ENCODE data around the gene NOD2. TPM values are rescaled to one million over a fixed set of nuclear protein-coding genes. Genes with fewer than 3 reads are reported as not detected.

NOD2 gene
- total RNA-seq, 1 donor from 2014 or later, result 0.16 TPM

DNA sequence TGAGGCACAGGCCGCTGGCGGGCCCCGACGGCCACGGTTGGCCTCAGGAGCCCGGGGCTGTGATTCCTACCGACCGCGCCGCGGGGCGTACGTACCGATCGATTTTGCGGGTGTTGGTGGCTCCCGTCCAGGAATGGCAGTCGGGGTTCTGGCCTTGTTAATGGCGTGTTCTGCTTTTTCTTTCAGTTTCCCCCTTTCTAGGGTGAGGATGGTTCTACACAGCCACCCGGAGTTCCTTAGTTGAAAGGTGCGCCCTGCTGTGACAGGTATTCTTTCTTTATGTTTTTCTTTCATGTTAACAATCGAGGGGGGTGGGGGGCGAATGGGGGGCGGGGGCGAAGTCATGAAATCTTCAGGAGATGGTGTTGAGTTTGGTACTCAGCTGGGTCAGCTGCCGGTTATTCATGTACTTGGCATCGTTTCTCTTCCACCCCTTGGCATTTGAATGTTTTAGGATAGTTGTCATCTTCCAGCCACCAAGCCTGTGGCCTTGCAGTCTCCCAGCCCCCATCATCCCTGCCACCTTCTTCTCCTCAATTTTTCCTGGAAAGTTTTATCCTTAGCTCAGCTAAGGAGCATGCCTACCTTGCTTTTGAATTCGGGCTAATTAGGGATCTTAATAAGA lies 49.3 kb downstream of the NOD2 start:
- DNase-seq, result no peak

DNA sequence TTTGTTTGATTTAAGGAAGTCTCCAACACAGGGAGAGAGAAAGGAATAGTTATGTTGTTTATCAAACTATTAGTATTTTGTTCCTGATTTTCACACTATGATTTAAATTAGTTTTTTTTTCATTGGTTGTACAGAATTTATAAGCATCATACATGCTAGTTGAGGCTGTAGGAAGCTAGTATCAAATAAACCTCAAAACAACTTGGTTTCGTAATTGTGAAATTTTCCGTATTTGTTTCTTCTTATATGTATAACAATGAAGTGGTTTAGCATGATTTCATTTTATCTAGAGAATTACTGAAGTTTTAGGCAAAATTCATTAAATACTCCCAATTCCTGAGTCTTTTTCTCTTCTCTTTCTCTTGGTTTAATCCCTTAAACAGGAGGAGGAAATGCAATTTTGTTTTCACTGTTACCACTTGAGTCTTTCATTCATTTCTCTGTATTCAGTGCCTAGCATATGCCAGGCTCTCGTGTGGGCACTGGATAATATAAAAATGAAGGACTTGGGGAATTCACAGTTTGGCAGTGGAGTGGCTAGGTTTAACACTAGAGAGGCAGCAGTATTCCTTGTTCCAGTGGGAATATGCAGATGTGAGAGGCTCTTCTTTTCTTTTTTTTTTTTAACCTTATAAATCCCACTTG lies 50.3 kb downstream of the NOD2 start:
- no peak for DNase-seq

DNA sequence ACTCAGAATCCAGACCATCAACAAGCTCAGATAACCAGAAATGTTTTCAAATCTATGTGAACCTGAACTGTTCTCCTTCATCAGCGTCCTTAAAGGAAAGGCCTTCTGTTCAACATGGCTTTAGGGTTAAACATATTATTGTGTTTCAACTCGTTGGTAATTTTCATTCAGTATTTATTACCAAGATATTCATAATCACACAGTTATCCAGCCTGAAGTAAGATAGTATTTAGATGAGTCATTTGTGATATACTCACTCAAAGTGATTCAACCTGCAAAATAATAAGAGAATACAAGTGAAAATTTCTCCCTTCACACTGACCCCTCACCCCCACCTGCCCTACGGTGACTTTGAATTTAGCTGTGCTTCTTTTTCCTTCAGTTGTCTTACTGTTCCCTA lies 51.5 kb downstream of the NOD2 start:
- DNase-seq, result no peak

DNA sequence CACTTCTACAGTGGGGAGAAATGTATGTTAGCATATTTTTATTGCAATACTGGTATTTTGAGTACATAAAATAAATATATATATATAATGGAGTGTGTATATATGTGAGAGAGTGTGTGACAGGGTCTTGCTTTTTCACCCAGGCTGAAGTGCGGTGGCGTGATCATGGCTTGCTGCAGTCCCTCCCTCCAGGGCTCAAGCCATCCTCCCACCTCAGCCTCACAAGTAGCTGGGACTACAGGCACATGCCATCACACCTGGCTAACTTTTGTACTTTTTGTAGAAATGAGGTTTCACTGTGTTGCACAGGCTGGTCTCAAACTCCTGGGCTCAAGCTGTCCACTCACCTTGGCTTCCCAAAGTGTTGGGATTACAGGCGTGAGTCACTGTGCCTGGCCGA lies 52.5 kb downstream of the NOD2 start:
- DNase-seq, result no peak

DNA sequence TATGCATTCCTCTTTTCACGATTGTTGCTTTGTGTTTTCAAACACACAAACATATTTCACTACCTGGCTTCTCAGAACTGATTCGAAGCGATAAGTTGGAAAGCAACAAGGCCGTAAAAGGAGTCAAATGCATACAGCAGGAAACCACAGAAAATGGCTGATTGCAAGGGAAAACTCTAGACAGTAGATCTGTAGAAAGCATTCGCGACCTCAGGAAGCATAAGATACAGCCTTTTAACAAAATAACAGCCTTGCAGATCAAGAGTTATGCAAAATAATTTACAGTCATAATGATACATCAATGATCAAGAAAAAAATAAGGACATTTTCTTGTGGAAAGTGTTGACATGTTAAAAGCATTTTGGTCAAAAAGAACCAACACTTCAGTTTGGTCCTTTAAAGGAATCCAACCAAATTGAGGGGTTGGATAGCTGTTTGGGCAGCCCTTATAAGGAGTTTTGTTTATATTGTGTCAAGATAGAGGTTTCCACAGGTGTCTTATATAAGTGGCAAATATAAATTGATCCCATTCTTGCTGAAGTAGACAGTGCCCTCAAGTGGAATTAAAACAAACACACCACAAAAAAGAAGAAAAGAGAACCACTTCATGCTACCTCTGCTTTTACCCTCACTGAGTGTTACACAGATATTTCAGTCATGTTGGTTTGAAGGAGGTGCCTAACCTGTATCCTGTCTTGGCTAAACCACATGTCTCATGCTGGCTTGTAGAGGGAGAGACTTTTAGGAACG lies 54.0 kb downstream of the NOD2 start:
- no peak for DNase-seq

DNA sequence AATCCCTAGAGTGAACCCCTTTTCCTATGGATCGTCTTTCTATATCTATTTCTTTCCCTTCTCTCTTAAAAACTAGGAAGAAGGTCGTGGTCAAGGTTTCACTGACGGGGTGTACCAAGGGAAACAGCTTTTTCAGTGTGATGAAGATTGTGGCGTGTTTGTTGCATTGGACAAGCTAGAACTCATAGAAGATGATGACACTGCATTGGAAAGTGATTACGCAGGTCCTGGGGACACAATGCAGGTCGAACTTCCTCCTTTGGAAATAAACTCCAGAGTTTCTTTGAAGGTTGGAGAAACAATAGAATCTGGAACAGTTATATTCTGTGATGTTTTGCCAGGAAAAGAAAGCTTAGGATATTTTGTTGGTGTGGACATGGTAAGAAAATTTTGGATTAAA lies 58.1 kb downstream of the NOD2 start:
- no peak for DNase-seq

DNA sequence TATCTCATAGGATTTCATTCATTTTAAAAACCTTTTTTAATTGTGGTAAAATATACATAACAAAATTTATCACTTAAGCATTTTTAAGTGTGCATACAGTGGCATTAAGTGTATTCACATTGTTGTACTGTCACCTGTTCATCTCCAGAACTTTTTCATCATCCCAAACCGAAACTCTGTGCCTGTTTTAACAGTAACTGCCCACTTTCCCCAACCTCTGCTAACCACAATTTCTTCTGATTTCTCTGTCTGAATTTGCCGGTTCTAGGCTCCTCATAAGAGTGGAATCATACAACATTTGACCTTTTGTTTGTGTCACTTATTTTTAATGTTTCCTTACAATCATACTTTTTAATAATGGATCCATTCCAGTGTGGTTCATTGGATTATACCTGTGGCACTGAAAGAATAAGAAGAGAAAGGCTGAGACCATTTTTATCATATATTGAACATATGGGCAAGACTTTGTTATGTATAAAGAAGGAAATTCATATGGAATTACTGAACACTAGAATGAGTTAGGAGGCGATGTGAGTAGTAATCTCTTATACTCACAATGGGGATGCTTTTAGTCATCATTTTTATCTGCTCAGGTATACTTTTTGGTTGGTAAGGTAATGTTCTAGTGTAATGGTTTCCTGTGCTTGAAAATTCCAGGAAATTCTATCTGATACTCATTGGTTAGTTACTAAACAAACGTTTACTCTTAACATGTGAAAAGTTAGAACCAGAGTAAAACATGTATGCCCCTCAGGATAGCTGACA lies 59.2 kb downstream of the NOD2 start:
- DNase-seq, result no peak

DNA sequence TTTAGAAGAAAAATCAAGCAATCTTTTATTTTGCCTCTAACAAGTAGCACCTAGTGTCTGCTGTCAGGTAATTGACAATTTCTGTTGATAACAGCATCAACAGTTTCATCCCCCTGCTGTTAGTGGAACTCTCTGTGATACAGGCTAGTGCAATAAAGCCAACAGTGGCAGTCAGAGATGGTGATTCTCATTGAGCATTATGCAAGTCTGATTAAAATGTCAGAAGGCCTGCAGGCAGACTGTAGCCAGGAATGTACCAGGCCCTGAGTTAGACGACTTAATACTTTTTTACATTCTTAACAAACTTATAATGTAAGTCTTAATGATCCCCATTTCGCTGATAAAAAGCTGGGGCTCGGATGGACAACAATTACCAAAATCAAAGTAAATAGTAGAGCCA lies 63.1 kb downstream of the NOD2 start:
- no peak for DNase-seq

DNA sequence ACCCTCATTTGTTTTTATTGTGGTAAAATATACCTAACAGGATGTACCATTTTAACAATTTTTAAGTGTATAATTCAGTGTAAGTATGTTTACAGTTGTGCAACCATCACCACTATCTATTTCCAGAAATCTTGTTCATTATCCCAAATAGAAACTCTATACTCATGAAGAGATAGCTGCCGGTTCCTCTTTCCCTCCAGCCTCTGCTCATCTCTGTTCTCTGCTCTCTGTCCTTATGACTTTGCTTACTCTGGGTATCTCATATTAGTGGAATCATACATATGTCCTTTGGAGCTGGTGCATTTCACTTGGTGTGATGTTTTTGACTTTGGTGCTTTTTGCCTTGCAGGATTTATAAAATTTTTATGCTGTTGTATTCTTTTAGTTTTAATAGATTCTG lies 67.9 kb downstream of the NOD2 start:
- no peak for DNase-seq

DNA sequence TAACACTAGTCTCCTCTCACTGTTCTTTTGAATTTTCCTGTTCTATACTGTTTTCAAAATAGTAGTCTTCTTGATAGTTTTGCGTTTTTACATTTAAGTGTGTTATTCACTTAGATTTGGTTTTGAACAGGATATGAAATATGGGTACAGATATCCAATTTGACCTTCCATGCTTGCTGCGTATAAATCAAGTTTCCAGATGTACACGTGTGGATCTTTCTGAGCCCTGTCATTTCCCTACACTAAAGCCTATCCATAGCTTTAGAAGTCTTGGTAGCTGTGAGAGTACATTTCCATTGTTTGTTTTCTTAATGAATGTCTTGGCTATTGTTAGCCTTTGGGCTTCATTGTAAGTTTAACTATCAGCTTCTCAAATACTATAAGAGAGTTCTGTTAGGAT lies 68.8 kb downstream of the NOD2 start:
- no peak for DNase-seq

DNA sequence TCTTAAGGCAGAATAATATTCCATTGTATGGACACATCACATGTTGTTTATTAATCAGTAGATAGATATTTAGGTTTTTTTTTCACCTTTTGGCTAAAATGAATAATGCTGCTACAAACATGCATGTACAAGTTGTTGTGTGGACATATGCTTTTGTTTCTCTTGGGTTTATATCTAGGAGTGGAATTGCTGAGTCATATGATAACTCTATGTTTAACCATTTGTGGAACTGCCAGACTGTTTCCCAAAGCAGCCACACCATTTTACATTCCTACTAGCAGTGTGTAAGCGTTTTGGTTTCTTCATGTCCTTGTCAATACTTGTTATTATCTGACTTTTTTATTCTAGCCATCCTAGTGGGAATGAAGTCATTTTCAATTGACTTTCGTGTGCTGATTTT lies 69.8 kb downstream of the NOD2 start:
- DNase-seq, result no peak

DNA sequence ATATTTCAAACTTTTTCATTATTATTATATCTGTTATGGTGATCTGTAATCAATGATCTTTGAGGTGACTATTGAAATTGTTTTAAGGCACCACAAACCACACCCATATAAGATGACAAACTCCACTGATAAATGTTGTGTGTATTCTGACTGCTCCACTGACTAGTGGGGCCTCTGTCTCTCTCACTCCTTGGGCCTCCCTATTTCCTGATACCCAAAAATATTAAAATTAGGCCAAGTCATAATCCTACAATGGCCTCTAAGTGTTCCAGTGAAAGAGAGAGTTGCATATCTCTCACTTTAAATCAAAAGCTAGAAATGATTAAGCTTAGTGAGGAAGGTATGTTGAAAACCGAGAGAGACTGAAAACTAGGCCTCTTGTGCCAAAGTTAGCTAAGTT lies 71.9 kb downstream of the NOD2 start:
- DNase-seq, result no peak

DNA sequence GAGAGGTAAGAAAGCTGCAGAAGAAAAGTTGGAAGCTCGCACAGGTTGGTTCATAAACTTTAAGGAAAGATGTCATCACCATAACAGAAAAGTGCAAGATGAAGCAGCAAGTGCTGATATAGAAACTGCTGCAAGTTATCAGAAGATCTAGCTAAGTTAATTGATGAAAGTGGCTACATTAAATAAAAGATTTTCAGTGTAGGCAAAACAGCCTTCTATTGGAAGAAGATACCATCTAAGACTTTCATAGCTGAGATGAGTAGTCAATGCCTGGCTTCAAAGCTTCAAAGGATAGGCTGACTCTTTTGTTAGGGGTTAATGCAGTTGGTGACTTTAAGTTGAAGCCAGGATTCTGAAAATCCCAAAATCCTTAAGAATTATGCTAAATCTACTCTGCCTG lies 72.5 kb downstream of the NOD2 start:
- no peak for DNase-seq

DNA sequence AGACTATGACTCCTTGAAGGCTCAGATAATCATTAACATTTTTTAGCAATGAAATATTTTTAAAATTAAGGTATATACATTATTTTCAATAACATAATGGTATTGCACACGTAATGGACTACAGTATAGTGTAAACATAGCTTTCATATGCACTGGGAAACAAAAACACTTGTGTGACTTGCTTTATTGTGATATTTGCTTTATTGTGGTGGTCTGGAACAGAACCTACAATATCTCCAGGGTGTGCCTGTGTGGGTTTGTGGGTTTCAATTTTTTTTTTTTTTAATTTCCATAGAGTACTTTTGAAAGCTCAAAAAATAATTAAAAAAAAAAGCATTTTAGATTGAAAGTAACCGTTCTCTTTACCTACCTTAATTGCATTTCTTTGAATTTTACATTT lies 73.8 kb downstream of the NOD2 start:
- no peak for DNase-seq

DNA sequence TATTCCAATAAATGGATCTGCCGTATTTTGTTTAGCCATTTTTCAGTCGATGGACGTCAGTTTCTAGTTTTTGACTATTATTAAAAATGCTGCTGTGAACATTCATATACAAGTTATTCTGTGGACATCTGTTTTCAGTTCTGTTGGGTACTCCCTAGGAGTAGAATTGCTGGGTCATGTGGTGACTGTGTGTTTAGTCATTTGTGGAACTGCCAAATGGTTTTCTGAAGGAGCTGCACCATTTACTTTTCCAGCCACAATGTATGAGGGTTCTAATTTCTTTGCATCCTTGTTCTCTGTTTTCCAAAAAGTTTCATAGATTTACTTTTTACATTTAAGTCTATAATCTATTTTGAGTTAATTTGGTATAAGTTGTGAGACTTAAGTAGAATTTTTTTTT lies 78.0 kb downstream of the NOD2 start:
- DNase-seq, result no peak

DNA sequence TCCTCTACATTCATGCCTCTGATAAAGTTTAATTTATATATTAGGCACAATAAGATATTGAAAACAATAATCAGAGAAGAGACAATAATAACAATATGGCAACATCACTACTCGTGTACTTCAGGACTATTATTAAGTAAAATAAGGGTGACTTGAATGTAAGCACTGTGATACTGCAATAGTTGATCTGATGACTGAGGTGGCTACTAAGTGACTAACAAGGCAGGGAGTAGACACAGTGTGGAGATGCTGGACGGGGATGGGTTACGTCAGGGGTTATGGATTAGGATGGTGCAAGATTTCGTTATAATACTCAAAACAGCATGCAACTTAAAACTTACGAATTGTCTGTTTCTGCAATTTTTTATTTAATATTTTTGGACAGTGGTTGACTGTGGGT lies 81.0 kb downstream of the NOD2 start:
- no peak for DNase-seq

DNA sequence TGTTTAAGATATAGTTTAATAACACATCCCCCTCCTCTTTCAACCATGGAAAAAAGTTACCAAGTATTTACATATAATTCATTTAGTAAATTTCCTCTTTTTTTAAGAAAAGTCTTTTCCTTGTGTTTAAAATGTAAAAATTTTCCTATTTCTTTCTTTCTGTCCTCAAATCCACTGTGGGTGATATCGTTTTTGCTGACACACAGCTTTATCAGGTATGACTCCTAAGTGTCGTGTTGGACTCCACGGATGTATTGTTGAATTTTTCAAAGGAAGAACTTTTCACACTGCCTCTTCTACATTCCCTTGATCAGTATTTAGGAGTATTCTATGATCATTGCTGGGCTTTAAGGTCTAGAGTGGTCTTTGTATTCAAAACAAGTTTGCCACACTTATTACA lies 81.6 kb downstream of the NOD2 start:
- no peak for DNase-seq

DNA sequence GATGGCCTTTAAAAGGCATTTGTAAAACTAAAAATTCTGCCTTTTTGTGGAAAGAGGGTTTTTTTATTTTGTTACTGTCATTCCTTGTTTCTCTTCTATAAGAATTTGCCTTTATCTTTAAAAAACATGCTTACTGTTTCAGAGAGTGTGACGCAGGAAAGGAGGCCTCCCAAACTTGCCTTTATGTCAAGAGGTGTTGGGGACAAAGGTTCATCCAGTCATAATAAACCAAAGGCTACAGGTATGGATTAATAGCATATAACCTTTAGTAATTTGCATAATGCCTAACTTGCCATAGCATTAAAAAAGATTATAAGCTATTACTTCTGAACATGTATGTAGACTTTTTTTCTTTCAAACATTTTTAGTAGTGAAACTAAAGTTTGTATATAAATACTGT lies 82.6 kb downstream of the NOD2 start:
- no peak for DNase-seq

DNA sequence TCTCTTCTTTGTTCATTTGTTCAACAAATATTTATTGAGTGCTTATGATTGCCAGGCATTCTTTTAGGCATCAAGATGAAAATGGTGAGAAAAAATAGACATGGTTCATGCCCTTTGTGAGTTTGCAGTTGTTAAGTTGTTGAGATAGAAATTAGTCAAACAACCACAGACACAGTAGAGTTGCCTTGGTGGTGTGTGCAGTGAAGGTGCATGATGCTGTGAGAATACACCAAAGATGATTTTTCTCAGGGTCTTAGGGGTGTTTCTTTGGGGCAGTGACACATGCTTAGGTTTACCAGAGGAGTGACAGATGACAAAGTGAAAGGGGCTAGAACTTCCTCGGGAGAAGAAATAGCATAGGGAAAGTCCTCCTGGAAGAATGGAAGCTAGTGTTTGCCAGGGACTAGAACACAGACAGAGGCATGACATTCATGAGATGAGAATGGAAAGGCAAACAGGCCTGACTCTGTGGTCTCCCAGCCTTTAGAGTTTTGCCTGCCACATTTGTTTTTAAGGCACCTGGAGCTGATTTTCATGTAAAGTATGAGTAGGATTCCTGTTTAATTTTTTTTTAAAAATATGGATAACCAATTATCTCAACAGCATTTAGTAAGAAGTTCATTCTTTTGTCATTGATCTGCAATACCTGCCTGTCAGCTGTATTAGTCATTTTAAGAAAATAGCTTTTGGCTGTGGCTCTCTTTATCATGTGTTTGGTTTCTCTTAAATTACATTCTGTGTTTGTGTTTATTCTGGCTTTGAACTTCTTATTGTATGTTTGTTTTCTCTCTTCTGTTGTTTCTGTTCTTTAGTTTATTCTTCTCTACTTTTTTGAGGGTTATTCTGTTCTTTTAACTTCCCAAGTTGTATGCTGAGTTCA lies 85.1 kb downstream of the NOD2 start:
- no peak for DNase-seq

DNA sequence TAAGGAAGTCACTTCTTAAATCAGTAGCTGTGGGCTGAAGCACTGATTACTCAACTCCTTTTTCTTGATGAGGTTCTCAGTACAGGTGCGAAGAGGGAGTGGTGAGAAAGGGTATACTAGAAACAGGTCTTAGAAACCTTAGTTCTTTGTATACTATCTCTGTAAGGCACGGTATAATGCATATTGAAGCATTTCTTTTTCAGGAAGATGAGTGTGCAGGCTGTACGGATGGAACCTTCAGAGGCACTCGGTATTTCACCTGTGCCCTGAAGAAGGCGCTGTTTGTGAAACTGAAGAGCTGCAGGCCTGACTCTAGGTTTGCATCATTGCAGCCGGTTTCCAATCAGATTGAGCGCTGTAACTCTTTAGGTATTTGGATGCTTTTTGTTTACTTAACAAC lies 87.6 kb downstream of the NOD2 start:
- no peak for DNase-seq

DNA sequence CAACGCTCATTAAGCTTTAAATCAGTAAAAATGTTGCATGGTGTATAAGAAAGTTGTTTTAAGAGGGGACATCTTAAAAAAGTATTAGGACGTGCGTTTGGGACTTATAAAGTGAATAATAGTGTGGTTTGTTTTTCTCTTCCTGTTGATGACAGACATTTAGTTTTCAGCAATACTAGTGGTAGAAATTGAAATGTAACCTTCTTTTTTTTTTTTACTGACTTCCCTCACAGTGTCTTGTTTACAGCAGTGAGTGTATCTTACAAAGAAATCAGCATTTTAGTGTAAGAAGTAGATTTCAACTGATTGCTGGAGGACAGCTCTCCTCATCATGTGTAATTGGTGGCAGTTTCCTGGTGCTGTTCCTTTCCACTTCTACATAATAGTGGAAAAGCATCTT lies 88.1 kb downstream of the NOD2 start:
- DNase-seq, result no peak
